ENCODE measurements around the gene ARL8B. TPM values are rescaled to one million over a fixed set of nuclear protein-coding genes. Genes with fewer than 3 reads are reported as not detected.
"Not testable (repeated sequence)": the region's sequence is repeated elsewhere in the genome, so short reads cannot be mapped to it uniquely, and the experiment has no call there.

Gene ARL8B
- polyA plus RNA-seq, 4 donors: 25.0 to 70.4 (median 31.6) TPM

GRCh38 chr3:5102532-5102931, 19.6 kb upstream of the ARL8B start:
- Histone ChIP-seq H3K27ac (ENCODE audit: low read depth in 1 of 3, low read length in 2 of 3) (no peak overlapping the region), H3K36me3 (ENCODE audit: control insufficient read depth in 3 of 3, insufficient read depth in 2 of 3, low read depth in 1 of 3, low read length in 3 of 3) (no peaks in the 10 kb centered on the region), H3K4me3 (ENCODE audit: low read depth in 1 of 3, low read length in 3 of 3) (no peak overlapping the region), H3K4me1 (ENCODE audit: control insufficient read depth in 3 of 3, insufficient read depth in 2 of 3, low read depth in 1 of 3, low read length in 2 of 3) (no peaks in the 10 kb centered on the region), H3K27me3 (ENCODE audit: control insufficient read depth in 3 of 3, insufficient read depth in 3 of 3, low read length in 3 of 3) (peaks cover 0 to 2% (median 0%) of the 10 kb centered on the region in 3 donors), H3K9me3 (ENCODE audit: control insufficient read depth in 2 of 2, insufficient read depth in 1 of 2, low read depth in 1 of 2, low read length in 1 of 2) (no peaks in the 10 kb centered on the region)
- WGBS, 3 donors: 70 to 76% (median 72%) methylated on average over 3 of the region's 3 CpGs
- FAIRE-seq (no peak), DNase-seq (no peak)

- Histone ChIP-seq H3K4me1 (ENCODE audit: control insufficient read depth in 3 of 3, insufficient read depth in 2 of 3, low read depth in 1 of 3, low read length in 2 of 3) (no peaks in the 10 kb centered on the region), H3K27me3 (ENCODE audit: control insufficient read depth in 3 of 3, insufficient read depth in 3 of 3, low read length in 3 of 3) (no peaks in the 10 kb centered on the region), H3K4me3 (ENCODE audit: low read depth in 1 of 3, low read length in 3 of 3) (no peak overlapping the region), H3K36me3 (ENCODE audit: control insufficient read depth in 3 of 3, insufficient read depth in 2 of 3, low read depth in 1 of 3, low read length in 3 of 3) (no peaks in the 10 kb centered on the region), H3K27ac (ENCODE audit: low read depth in 1 of 3, low read length in 2 of 3) (no peak overlapping the region), H3K9me3 (ENCODE audit: control insufficient read depth in 2 of 2, insufficient read depth in 1 of 2, low read depth in 1 of 2, low read length in 1 of 2) (no peaks in the 10 kb centered on the region)
- no peak for FAIRE-seq
- DNase-seq: no peak
- 52 to 79% (median 67%) methylated on average over 3 of the region's 3 CpGs for WGBS, 3 donors
Observed at GRCh38 chr3:5103743-5104142, 18.3 kb upstream of the ARL8B start.

DNA sequence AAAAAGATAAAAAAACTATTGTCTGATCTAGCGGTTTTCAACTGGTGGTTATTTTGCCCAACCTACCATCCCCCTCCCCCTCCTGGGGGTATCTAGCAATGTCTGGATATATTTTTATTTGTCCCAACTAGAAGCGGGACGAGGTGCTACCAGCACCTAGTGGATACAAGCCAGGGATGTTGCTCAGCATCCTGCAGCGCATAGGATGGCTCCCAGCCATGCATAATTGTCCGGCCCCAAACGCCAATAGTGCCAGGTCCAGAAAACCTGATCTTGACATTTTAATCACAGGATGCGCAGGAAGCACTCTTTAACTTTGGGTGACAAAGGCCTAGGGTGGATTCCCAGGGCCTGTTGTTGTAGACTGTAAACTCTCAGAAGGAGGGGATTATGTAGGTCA, 17.0 kb upstream of the ARL8B start:
- no peaks in the 10 kb centered on the region for H3K27me3 ChIP-seq (ENCODE audit: control insufficient read depth in 3 of 3, insufficient read depth in 3 of 3, low read length in 3 of 3)

GRCh38 chr3:5106371-5106770, 15.7 kb upstream of the ARL8B start:
- not testable (repeated sequence) for H3K36me3 ChIP-seq (ENCODE audit: control insufficient read depth in 3 of 3, insufficient read depth in 2 of 3, low read depth in 1 of 3, low read length in 3 of 3); H3K27me3 ChIP-seq (ENCODE audit: control insufficient read depth in 3 of 3, insufficient read depth in 3 of 3, low read length in 3 of 3); H3K4me1 ChIP-seq (ENCODE audit: control insufficient read depth in 3 of 3, insufficient read depth in 2 of 3, low read depth in 1 of 3, low read length in 2 of 3); DNase-seq; H3K9me3 ChIP-seq (ENCODE audit: control insufficient read depth in 2 of 2, insufficient read depth in 1 of 2, low read depth in 1 of 2, low read length in 1 of 2); FAIRE-seq; H3K4me3 ChIP-seq (ENCODE audit: low read depth in 1 of 3, low read length in 3 of 3); H3K27ac ChIP-seq (ENCODE audit: low read depth in 1 of 3, low read length in 2 of 3)
- 89 to 93% (median 90%) methylated on average over 9 of the region's 9 CpGs for WGBS, 3 donors

More for the DNA sequence above, 17.0 kb upstream of the ARL8B start:
- Histone ChIP-seq H3K9me3 (ENCODE audit: control insufficient read depth in 2 of 2, insufficient read depth in 1 of 2, low read depth in 1 of 2, low read length in 1 of 2) (no peaks in the 10 kb centered on the region), H3K4me1 (ENCODE audit: control insufficient read depth in 3 of 3, insufficient read depth in 2 of 3, low read depth in 1 of 3, low read length in 2 of 3) (no peaks in the 10 kb centered on the region), H3K36me3 (ENCODE audit: control insufficient read depth in 3 of 3, insufficient read depth in 2 of 3, low read depth in 1 of 3, low read length in 3 of 3) (no peaks in the 10 kb centered on the region), H3K4me3 (ENCODE audit: low read depth in 1 of 3, low read length in 3 of 3) (no peak overlapping the region), H3K27ac (ENCODE audit: low read depth in 1 of 3, low read length in 2 of 3) (no peak overlapping the region)
- 69 to 86% (median 85%) methylated on average over 7 of the region's 7 CpGs for WGBS, 3 donors
- DNase-seq (no peak), FAIRE-seq (no peak)

GRCh38 chr3:5106933-5107334, 15.2 kb upstream of the ARL8B start:
- not testable (repeated sequence) for FAIRE-seq
- WGBS, 3 donors: 57 to 80% (median 59%) methylated on average over 2 of the region's 2 CpGs

GRCh38 chr3:5110337-5110736, 11.8 kb upstream of the ARL8B start:
- Histone ChIP-seq H3K27me3 (ENCODE audit: control insufficient read depth in 3 of 3, insufficient read depth in 3 of 3, low read length in 3 of 3) (no peaks in the 10 kb centered on the region), H3K9me3 (ENCODE audit: control insufficient read depth in 2 of 2, insufficient read depth in 1 of 2, low read depth in 1 of 2, low read length in 1 of 2) (no peaks in the 10 kb centered on the region), H3K36me3 (ENCODE audit: control insufficient read depth in 3 of 3, insufficient read depth in 2 of 3, low read depth in 1 of 3, low read length in 3 of 3) (no peaks in the 10 kb centered on the region), H3K4me1 (ENCODE audit: control insufficient read depth in 3 of 3, insufficient read depth in 2 of 3, low read depth in 1 of 3, low read length in 2 of 3) (no peaks in the 10 kb centered on the region), H3K27ac (ENCODE audit: low read depth in 1 of 3, low read length in 2 of 3) (no peak overlapping the region), H3K4me3 (ENCODE audit: low read depth in 1 of 3, low read length in 3 of 3) (no peak overlapping the region)
- no peak for DNase-seq
- WGBS, 3 donors: 50 to 56% (median 55%) methylated on average over 3 of the region's 3 CpGs
- no peak for FAIRE-seq

More at GRCh38 chr3:5106933-5107334, 15.2 kb upstream of the ARL8B start:
- H3K4me1 ChIP-seq (ENCODE audit: control insufficient read depth in 3 of 3, insufficient read depth in 2 of 3, low read depth in 1 of 3, low read length in 2 of 3); H3K9me3 ChIP-seq (ENCODE audit: control insufficient read depth in 2 of 2, insufficient read depth in 1 of 2, low read depth in 1 of 2, low read length in 1 of 2); H3K4me3 ChIP-seq (ENCODE audit: low read depth in 1 of 3, low read length in 3 of 3); H3K36me3 ChIP-seq (ENCODE audit: control insufficient read depth in 3 of 3, insufficient read depth in 2 of 3, low read depth in 1 of 3, low read length in 3 of 3); DNase-seq; H3K27ac ChIP-seq (ENCODE audit: low read depth in 1 of 3, low read length in 2 of 3); H3K27me3 ChIP-seq (ENCODE audit: control insufficient read depth in 3 of 3, insufficient read depth in 3 of 3, low read length in 3 of 3): not testable (repeated sequence)

DNA sequence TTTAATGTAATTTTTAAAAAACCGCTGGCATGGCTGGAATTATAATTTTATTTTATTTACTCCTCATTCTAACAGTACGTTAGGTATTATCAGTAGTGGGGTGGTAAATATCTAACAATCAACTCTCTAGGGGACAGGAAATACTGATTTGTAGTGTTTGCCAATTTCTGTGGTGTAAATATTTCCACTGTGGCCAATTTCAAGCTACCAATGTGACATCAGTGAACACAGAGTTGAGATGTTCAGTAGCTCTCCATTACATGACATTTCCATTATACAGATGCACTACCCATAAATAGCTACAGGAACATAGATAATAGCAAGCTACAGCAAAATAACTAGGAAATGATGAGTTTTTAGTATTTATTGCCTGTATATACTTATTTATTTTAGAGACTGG, 10.0 kb upstream of the ARL8B start:
- FAIRE-seq: no peak

GRCh38 chr3:5113726-5114125, 8.4 kb upstream of the ARL8B start:
- H3K4me3 ChIP-seq (ENCODE audit: low read depth in 1 of 3, low read length in 3 of 3); H3K9me3 ChIP-seq (ENCODE audit: control insufficient read depth in 2 of 2, insufficient read depth in 1 of 2, low read depth in 1 of 2, low read length in 1 of 2); H3K27me3 ChIP-seq (ENCODE audit: control insufficient read depth in 3 of 3, insufficient read depth in 3 of 3, low read length in 3 of 3); FAIRE-seq; H3K36me3 ChIP-seq (ENCODE audit: control insufficient read depth in 3 of 3, insufficient read depth in 2 of 3, low read depth in 1 of 3, low read length in 3 of 3); DNase-seq; H3K27ac ChIP-seq (ENCODE audit: low read depth in 1 of 3, low read length in 2 of 3); H3K4me1 ChIP-seq (ENCODE audit: control insufficient read depth in 3 of 3, insufficient read depth in 2 of 3, low read depth in 1 of 3, low read length in 2 of 3): not testable (repeated sequence)
- 94 to 97% (median 95%) methylated on average over 16 to 30 of the region's 30 CpGs for WGBS, 3 donors

More for the DNA sequence above, 10.0 kb upstream of the ARL8B start:
- Histone ChIP-seq H3K27me3 (ENCODE audit: control insufficient read depth in 3 of 3, insufficient read depth in 3 of 3, low read length in 3 of 3) (no peaks in the 10 kb centered on the region), H3K4me1 (ENCODE audit: control insufficient read depth in 3 of 3, insufficient read depth in 2 of 3, low read depth in 1 of 3, low read length in 2 of 3) (no peaks in the 10 kb centered on the region), H3K36me3 (ENCODE audit: control insufficient read depth in 3 of 3, insufficient read depth in 2 of 3, low read depth in 1 of 3, low read length in 3 of 3) (no peaks in the 10 kb centered on the region), H3K9me3 (ENCODE audit: control insufficient read depth in 2 of 2, insufficient read depth in 1 of 2, low read depth in 1 of 2, low read length in 1 of 2) (no peaks in the 10 kb centered on the region), H3K27ac (ENCODE audit: low read depth in 1 of 3, low read length in 2 of 3) (no peak overlapping the region), H3K4me3 (ENCODE audit: low read depth in 1 of 3, low read length in 3 of 3) (no peak overlapping the region)
- 56 to 76% (median 67%) methylated on average over 2 of the region's 2 CpGs for WGBS, 3 donors
- DNase-seq: no peak

DNA sequence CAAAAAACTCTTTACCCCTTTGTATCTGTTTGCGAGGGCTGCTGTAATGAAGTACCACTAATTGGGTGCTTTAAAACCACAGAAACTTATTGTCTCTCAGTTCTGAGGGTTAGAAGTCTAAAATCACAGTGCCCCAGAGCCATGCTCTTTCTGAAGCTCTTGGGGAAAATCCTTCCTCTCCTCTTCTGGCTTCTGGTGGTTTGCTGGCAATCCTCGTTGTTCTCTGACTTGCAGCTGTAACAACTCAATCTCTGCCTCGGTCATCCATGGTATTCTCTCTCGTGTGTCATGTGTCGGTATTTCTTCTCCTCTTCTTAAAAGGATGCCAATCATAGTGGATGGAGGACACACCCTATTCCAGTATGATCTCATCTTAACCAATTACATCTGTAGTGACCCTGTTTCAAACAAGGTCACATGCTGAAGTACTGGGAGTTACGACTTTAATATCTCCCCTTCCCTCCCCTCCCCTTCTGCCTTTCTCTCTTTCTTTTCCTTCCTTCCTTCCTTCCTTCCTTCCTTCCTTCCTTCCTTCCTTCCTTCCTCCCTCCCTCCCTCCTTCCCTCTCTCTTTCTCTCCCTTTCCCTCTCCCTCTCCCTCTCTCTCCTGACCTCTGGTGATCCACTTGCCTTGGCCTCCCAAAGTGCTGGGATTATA, 6.5 kb upstream of the ARL8B start:
- Histone ChIP-seq H3K9me3 (ENCODE audit: control insufficient read depth in 2 of 2, insufficient read depth in 1 of 2, low read depth in 1 of 2, low read length in 1 of 2) (no peaks in the 10 kb centered on the region), H3K4me3 (ENCODE audit: low read depth in 1 of 3, low read length in 3 of 3) (no peak overlapping the region), H3K27ac (ENCODE audit: low read depth in 1 of 3, low read length in 2 of 3) (no peak overlapping the region), H3K36me3 (ENCODE audit: control insufficient read depth in 3 of 3, insufficient read depth in 2 of 3, low read depth in 1 of 3, low read length in 3 of 3) (no peaks in the 10 kb centered on the region), H3K4me1 (ENCODE audit: control insufficient read depth in 3 of 3, insufficient read depth in 2 of 3, low read depth in 1 of 3, low read length in 2 of 3) (no peaks in the 10 kb centered on the region), H3K27me3 (ENCODE audit: control insufficient read depth in 3 of 3, insufficient read depth in 3 of 3, low read length in 3 of 3) (no peaks in the 10 kb centered on the region)
- FAIRE-seq (no peak), DNase-seq (no peak)
- 60 to 72% (median 69%) methylated on average over 6 of the region's 6 CpGs for WGBS, 3 donors

All from small intestine (tissue), 7 donors.